ENCODE measurements around the gene NR1H2.
A peak's percentile ranks its signal among the peaks of the same experiment; 100 is the strongest.
"Not testable (repeated sequence)": the region's sequence is repeated elsewhere in the genome, so short reads cannot be mapped to it uniquely, and the experiment has no call there.

Gene NR1H2

GRCh38 chr19:50376166-50377050 lies at the start of gene NR1H2:
TSS of gene NR1H2 (plus strand) at chr19:50376457. CDS start at chr19:50377606, 1,149 bp downstream.
- H3K4me3 ChIP-seq (ENCODE audit: low read depth, low read length), result peak within 1 kb of the TSS; percentile 88
- DNase-seq (ENCODE audit: low read depth), result peak; percentile 92

- no peak for DNase-seq (ENCODE audit: low read depth)
- H3K4me3 ChIP-seq (ENCODE audit: low read depth, low read length), result no peak overlapping the region
Observed at GRCh38 chr19:50327013-50327412, 49.2 kb upstream of the NR1H2 start.

- H3K4me3 ChIP-seq (ENCODE audit: low read depth, low read length), result no peak overlapping the region
- DNase-seq (ENCODE audit: low read depth), result no peak
Observed at GRCh38 chr19:50327461-50328223, 48.6 kb upstream of the NR1H2 start.

GRCh38 chr19:50328224-50328872 lies 47.9 kb upstream of the NR1H2 start:
- H3K4me3 ChIP-seq (ENCODE audit: low read depth, low read length), result peak overlapping the region; percentile 36
- no peak for DNase-seq (ENCODE audit: low read depth)

- no peak overlapping the region for H3K4me3 ChIP-seq (ENCODE audit: low read depth, low read length)
Observed at GRCh38 chr19:50328873-50329145, 47.4 kb upstream of the NR1H2 start.

GRCh38 chr19:50329146-50329925 lies 46.9 kb upstream of the NR1H2 start, which contains the start of gene KCNC3:
TSS of gene KCNC3 (minus strand) at chr19:50329377. CDS start at chr19:50329082, 295 bp downstream.
- H3K4me3 ChIP-seq (ENCODE audit: low read depth, low read length), result peak within 1 kb of the TSS; percentile 36

More at GRCh38 chr19:50328873-50329145, 47.4 kb upstream of the NR1H2 start:
- DNase-seq (ENCODE audit: low read depth), result no peak

GRCh38 chr19:50329926-50330294 lies 46.3 kb upstream of the NR1H2 start:
- H3K4me3 ChIP-seq (ENCODE audit: low read depth, low read length), result peak overlapping the region; percentile 33
- not testable (repeated sequence) for DNase-seq (ENCODE audit: low read depth)

More at GRCh38 chr19:50329146-50329925, 46.9 kb upstream of the NR1H2 start, which contains the start of gene KCNC3:
- DNase-seq (ENCODE audit: low read depth), result peak; percentile 82

GRCh38 chr19:50330365-50331078 lies 45.7 kb upstream of the NR1H2 start:
- peak overlapping the region; percentile 13 for H3K4me3 ChIP-seq (ENCODE audit: low read depth, low read length)
- DNase-seq (ENCODE audit: low read depth), result no peak

- DNase-seq (ENCODE audit: low read depth), result no peak
- no peak overlapping the region for H3K4me3 ChIP-seq (ENCODE audit: low read depth, low read length)
Observed at GRCh38 chr19:50331221-50331993, 44.9 kb upstream of the NR1H2 start.

GRCh38 chr19:50331994-50332243 lies 44.3 kb upstream of the NR1H2 start:
- no peak overlapping the region for H3K4me3 ChIP-seq (ENCODE audit: low read depth, low read length)
- DNase-seq (ENCODE audit: low read depth), result no peak

GRCh38 chr19:50332244-50333038 lies 43.8 kb upstream of the NR1H2 start:
- no peak for DNase-seq (ENCODE audit: low read depth)
- no peak overlapping the region for H3K4me3 ChIP-seq (ENCODE audit: low read depth, low read length)

- H3K4me3 ChIP-seq (ENCODE audit: low read depth, low read length), result peak overlapping the region; percentile 53
- peak; percentile 53 for DNase-seq (ENCODE audit: low read depth)
Observed at GRCh38 chr19:50333235-50333736, 43.0 kb upstream of the NR1H2 start.

GRCh38 chr19:50333737-50334617 lies 42.3 kb upstream of the NR1H2 start:
- DNase-seq (ENCODE audit: low read depth), result peak; percentile 16
- peak overlapping the region; percentile 53 for H3K4me3 ChIP-seq (ENCODE audit: low read depth, low read length)

GRCh38 chr19:50334741-50335421 lies 41.4 kb upstream of the NR1H2 start:
- no peak overlapping the region for H3K4me3 ChIP-seq (ENCODE audit: low read depth, low read length)
- DNase-seq (ENCODE audit: low read depth), result no peak

- not testable (repeated sequence) for H3K4me3 ChIP-seq (ENCODE audit: low read depth, low read length); DNase-seq (ENCODE audit: low read depth)
Observed at GRCh38 chr19:50337031-50337430, 39.2 kb upstream of the NR1H2 start.

GRCh38 chr19:50340331-50340730 lies 35.9 kb upstream of the NR1H2 start:
- DNase-seq (ENCODE audit: low read depth), result no peak

More at GRCh38 chr19:50340331-50340730, 35.9 kb upstream of the NR1H2 start:
- H3K4me3 ChIP-seq (ENCODE audit: low read depth, low read length), result no peak overlapping the region
